Measurements from ENCODE around the gene EIF4G3.

Gene EIF4G3

DNA sequence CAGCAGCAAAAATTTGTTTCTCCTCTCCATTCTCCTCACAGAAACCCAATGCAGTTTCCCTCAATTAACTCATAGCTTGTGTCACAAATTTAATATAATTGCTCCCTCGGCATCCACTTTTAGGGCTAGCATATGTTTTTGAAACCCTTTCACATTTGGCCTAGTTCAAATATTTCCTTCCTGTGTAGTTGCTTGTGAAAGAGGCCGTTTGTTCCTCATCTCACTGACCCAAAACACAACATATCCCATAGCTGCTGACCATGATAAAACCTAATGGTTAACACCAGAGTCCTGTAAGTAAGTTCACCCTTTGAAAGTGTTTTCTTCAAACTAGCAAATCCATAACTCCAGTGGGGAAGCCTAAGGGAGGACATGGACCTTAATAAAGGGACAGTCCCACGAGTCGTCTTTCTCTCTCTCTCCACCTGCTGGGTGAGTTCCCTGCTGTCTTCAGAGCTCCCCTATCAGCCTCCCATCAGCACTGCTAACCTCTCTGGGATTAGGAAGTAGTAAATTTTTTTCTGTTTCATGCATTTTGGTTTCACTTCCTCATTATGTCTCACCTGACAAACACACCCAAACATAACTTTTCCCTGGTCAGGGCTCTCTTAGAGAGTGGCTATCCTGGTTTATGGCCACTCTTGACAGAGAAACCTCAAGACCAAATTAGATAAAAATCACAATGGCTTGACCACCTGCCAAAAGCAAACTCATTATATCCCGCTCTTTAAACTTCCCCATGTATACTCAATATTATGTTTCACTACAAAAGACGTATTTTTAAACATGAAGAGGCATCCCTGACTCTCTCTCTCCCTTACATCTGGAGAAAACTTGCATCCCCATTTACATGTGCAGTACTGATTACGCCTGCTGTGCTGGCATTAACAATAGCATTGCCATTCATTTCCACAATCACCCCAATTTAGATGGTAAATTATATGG, 211.9 kb downstream of the EIF4G3 start:
- no peaks in the 10 kb centered on the region for H3K27me3 Mint-ChIP-seq (ENCODE audit: low read depth, poor library complexity)
- H3K36me3 Mint-ChIP-seq (ENCODE audit: low read depth) = peaks cover 24% of the 10 kb centered on the region
- TF ChIP-seq, protein P1, sequence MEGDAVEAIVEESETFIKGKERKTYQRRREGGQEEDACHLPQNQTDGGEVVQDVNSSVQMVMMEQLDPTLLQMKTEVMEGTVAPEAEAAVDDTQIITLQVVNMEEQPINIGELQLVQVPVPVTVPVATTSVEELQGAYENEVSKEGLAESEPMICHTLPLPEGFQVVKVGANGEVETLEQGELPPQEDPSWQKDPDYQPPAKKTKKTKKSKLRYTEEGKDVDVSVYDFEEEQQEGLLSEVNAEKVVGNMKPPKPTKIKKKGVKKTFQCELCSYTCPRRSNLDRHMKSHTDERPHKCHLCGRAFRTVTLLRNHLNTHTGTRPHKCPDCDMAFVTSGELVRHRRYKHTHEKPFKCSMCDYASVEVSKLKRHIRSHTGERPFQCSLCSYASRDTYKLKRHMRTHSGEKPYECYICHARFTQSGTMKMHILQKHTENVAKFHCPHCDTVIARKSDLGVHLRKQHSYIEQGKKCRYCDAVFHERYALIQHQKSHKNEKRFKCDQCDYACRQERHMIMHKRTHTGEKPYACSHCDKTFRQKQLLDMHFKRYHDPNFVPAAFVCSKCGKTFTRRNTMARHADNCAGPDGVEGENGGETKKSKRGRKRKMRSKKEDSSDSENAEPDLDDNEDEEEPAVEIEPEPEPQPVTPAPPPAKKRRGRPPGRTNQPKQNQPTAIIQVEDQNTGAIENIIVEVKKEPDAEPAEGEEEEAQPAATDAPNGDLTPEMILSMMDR (IDR thresholded peaks at IDR 0.05) = no peak
- DNase-seq = no peak
- no peak overlapping the region for H3K4me3 Mint-ChIP-seq
- peaks cover 8% of the 10 kb centered on the region for H3K4me1 Mint-ChIP-seq
- no peaks in the 10 kb centered on the region for H3K9me3 Mint-ChIP-seq
- peak overlapping the region; percentile 47 for H3K27ac Mint-ChIP-seq

DNA sequence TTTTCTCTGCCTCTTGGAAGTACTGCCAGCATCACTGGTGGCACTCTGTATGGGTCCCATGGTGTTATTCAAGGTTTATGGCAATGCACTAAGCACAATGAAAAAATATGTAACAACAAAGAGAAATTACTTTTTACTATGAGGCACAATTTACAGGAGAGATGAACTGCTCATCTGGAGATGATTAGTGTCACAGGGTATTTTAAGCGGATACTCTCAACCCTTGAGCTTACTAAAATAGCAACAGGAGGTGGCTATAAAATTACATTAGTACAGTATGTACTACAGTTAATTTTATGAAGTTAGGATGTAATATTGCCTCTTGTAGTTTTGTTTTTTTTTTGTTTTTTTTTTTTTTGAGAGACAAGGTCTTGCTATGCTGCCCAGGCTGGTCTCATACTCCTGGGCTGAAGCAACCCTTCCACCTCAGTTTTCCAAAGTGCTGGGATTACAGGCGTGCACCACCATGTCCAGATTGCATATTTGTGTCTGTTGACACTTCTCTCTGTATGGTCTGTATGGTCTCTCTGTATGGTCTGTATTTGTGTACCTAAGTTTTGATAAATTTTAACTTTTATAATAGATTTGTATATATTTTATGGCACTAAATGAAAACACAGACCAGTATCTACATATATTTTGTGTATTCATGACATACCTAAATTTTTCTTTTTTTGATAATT, 214.0 kb downstream of the EIF4G3 start:
- Mint-ChIP-seq H3K27ac (no peak overlapping the region), H3K4me1 (peaks cover 22% of the 10 kb centered on the region)

DNA sequence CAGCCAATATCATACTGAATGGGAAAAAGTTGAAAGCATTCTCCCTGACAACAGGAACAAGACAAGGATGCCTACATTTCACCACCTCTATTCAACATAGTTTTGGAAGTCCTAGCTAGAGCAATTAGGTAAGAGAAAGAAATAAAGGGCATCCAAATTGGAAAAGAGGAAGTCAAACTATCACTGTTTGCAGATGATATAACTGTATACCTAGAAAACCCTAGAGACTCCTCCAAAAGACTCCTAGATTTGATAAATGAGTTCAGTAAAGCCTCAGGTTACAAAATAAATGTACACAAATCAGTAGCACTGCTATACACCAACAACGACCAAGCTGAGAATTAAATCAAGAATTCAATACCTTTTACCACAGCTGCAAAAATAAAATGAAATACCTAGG, 218.3 kb downstream of the EIF4G3 start:
- peaks cover 30% of the 10 kb centered on the region for H3K4me1 Mint-ChIP-seq
- no peaks in the 10 kb centered on the region for H3K27me3 Mint-ChIP-seq (ENCODE audit: low read depth, poor library complexity)
- H3K4me3 Mint-ChIP-seq = no peak overlapping the region
- TF ChIP-seq, protein P1 (IDR thresholded peaks at IDR 0.05) = no peak
- peaks cover 23% of the 10 kb centered on the region for H3K36me3 Mint-ChIP-seq (ENCODE audit: low read depth)
- no peak for DNase-seq
- H3K27ac Mint-ChIP-seq = peak overlapping the region; percentile 17
- no peaks in the 10 kb centered on the region for H3K9me3 Mint-ChIP-seq

More for the DNA sequence above, 214.0 kb downstream of the EIF4G3 start:
- TF ChIP-seq, protein P1 (IDR thresholded peaks at IDR 0.05) = no peak
- H3K36me3 Mint-ChIP-seq (ENCODE audit: low read depth) = peaks cover 26% of the 10 kb centered on the region
- no peaks in the 10 kb centered on the region for H3K27me3 Mint-ChIP-seq (ENCODE audit: low read depth, poor library complexity)
- H3K9me3 Mint-ChIP-seq = no peaks in the 10 kb centered on the region
- DNase-seq = no peak
- H3K4me3 Mint-ChIP-seq = no peak overlapping the region

DNA sequence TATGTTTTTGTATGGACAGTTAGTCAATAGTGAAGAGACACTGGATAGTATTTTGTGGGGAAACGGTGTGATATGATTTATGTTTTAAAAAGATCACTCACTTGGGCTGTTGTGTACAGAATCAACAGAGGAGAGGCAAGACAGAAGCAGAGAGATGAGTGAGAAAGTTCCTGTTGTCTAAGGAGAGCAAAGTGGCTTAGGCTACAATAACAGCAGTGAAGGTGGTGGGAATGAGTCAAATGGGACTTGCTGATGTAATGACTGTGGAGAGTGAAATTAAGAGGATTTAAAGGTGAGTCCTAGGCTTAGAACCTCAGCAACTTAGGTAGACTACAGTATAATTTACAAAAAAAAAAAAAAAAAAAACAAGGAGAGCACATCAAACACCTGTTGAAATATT, 220.4 kb downstream of the EIF4G3 start:
- Mint-ChIP-seq H3K27me3 (ENCODE audit: low read depth, poor library complexity) (no peaks in the 10 kb centered on the region), H3K4me1 (peaks cover 30% of the 10 kb centered on the region), H3K36me3 (ENCODE audit: low read depth) (peaks cover 32% of the 10 kb centered on the region), H3K9me3 (no peaks in the 10 kb centered on the region), H3K27ac (peak overlapping the region; percentile 2), H3K4me3 (no peak overlapping the region)
- DNase-seq = no peak
- TF ChIP-seq, protein P1 (IDR thresholded peaks at IDR 0.05) = no peak

DNA sequence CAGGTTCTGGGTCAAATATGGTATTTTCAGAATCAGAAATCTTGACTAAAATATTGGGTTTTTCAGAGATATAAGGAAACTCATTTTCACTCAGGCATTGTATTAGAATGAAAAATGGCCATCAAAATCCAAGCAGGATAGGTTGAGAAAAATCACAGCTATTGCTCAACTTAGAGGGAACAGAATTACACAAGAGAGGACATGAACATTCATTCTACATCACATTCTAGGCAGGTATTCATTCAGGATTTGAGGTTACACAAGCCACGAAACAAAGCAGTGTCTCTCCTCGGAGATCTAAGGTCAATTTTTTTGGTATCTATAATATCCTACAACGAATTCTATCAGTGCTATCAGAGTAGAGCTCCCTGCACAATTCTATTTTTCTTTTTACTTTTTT, 226.0 kb downstream of the EIF4G3 start:
- DNase-seq = no peak
- Mint-ChIP-seq H3K4me3 (no peak overlapping the region), H3K4me1 (peaks cover 16% of the 10 kb centered on the region), H3K27ac (peak overlapping the region; percentile 4), H3K27me3 (ENCODE audit: low read depth, poor library complexity) (no peaks in the 10 kb centered on the region), H3K9me3 (no peaks in the 10 kb centered on the region), H3K36me3 (ENCODE audit: low read depth) (peaks cover 32% of the 10 kb centered on the region)
- TF ChIP-seq, protein P1 (IDR thresholded peaks at IDR 0.05) = no peak

Measured in nephron progenitor cell (in vitro differentiated cells).